SIG-M5 (cell line): ENCODE measurements around the gene MAP2K5.

Experiments
- DNase-seq: peaks from one replicate; lab custom pipeline; 2025; lab: John Stamatoyannopoulos, UW

Gene MAP2K5

DNA sequence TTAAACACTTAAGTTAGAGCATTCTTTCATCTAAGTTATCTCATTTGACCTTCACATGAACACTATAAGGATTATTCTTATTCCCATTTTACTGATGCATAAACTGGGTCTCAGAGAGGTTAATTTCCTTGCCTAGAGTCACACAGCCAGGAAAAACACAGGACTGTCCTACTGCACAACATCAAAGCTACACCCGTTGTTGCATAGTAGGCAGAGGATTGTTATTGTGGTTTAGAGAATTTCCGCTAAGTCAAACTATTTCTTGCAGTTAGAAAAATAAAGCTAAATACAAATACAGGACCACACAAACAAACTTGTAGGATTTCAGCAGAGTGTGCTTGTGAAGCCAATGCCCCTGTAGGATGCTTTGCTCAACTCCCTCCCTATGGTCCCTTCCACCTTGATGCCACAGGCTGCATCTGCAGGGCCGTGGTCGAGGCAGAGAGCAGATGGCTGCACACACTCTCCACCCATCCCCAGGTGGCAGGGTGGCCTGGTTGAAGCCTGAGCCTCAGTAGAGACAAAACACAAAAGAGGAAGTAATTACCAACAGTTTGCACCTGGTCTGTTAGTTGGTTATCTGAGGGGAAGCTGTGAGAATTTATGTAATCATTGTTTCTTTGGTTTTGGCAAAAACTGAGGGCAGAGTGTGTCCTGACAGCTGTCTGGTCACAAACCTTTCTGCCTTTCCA lies 241.7 kb downstream of the MAP2K5 start:
- no peak for DNase-seq

DNA sequence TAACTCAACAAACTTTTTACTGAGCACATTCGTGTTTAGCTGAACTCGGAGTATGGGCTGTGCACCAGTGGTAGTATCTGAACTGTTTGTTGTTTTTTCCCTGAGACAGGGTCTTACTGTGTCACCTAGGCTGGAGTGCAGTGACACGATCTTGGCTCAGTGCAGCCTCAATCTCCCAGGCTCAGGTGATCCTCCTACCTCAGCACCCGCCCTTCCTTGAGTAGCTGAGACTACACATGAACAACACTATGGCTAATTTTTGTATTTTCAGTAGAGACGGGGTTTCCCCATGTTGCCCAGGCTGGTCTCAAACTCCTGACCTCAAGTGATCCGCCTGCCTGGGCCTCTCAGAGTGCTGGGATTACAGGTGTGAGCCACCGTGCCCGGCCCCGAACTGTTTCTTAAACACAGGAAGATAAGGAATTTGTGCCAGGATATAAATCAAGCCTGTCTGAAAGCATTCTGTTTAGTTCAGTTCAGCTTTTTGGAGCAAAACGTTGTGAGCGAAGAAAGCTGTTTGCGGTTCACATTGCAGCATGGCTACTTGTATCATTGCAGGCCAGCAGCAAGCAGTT lies 242.4 kb downstream of the MAP2K5 start:
- DNase-seq = no peak

DNA sequence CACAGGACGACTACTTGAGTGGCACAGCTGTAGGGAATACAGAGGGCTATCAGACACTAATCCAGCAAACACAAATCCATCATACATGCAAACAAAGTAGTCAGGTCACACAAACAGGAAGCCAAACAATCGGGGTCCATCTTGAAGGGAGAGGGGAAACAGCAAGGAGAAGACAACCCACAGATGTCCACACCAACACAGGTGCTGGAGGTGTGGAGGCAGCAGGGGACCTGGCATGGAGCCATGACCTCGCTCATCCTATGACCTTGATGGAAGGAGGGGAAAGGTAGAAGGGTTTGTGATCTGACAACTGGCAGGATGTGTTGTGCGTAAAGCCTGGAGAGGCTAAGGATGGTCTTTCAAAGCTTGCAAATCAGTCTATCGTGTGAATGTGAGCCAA lies 242.9 kb downstream of the MAP2K5 start:
- DNase-seq = no peak

DNA sequence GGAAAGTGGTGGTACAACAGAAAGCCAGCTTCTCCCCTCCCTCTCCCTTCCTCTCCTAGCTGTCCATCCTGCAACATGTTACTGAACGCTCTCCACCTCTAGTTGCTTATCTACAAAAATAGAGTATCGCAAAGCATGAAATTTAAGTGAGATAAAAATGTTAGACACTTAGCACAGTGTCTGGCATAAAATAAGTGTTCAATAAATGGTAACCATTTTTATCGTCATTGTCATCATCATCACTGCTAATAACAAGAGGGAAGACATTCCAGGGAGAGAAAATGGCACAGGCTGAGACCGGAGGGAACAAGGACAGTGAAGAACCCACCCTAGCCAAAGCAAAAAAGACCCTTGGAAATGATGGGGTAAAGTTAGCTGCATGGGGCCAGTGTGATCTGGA lies 244.1 kb downstream of the MAP2K5 start:
- DNase-seq = no peak

DNA sequence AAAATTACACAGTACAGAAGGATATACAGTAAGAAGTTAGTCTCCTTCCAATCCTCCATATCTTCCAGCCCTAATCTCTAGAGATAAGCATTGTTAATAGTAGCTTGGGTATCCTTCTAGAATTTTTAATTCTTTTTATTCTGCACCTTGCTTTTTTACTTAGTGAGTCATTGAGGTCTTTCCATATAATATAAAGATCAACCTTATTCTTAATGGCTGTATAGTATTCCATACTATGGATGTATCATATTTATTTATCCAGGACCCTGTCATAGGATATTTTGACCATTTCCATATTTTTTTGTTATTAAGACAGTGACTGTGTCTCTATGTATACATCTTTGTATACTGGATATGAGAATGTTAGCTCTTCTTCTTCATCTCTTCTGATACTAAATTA lies 246.5 kb downstream of the MAP2K5 start:
- no peak for DNase-seq

DNA sequence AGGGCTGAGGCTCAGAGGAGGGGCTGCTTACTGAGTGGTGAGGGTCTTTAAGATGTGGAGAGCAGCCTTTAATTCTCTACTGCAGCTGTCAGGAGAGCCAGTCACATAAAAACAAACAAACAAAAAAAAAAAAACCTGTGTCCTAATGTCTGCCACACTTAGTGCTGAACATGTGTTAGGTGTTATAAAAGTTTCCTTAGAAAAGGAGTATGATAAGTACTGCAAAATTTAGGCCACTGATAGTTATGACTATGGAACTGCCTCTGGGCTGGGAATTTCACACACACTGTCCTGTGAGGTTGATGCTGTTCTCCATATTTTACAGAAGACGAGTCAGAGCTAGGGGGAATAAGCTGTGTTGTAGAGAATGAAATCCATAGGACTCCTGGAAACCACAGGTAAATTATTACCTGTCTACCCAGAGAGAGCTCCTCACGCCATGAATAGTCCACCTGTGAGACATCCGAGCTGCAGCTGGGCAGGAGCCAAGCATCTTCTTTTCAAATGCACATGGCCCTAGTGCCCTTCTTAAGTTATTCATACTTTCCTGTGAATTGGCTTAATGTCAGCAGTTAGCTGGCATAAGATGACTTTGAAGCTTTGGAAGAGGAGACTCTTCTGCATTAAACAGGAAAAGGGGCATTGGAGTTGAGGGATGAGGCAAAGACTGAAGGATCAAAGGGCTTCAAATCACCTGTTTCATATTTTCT lies 248.3 kb downstream of the MAP2K5 start:
- no peak for DNase-seq

DNA sequence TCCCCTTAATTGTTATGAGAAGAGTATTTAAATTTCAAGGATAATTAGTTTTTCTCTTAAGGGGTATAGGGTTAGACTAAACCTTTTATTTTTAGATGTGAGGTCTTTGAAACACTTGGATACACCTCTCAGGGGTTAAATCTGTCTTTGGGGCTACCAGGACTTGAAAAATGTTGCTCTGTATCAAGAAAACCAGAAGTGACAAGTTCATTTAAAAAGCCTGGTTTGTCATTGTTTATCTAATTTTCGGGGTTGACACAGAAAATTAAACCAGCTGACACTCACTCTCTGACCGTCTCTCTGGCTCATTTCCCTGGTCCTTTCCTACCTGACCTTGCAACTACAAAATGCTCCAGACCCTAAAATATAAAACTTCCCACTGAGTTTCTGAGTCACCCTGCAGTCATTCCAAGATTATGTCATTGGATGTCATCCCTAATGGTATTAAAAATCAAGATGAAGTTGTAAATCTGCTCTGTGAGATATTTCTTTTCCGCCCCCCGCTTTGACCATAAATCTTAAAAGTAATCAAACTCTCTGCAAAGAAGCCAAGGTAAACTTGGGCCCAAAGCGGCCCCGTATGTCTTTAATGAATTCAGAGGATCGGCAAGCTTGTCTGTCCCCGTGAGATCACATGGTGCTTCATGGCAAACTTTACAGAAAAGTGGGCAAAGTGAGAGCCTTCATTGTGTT lies 249.9 kb downstream of the MAP2K5 start:
- no peak for DNase-seq

DNA sequence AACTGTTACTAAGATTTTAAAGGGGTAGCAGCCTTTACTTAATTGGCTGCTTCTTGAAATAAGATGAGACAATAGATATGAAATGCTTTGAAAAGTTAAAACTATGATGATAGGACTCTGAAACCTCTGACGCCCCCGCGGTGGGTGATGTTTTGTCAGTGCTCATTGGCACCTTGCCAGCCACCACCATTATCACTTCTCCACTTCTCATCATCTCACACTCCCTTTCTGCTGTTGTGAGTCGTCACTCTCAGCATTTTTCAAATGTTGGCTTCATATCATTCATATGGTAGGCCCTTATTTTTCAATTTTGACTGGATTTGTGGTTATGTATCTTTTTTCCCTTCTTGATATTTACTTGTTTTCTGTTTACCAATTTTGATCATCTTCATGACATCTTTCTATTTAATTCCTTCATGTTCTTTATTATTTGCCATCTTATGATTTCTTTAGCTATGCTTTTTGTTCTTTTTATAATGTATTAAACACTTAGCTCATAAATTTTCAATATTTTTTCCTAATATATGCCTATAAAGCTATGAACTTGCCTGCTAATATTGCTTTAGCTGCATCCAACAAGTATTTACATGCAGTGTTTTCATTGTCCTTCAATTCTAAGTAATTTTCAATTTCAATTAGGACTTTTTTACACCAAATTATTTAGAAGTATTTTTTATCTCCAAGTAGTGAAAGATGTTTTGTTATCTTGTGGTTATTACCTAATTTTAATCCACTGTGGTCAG lies 252.5 kb downstream of the MAP2K5 start:
- DNase-seq = no peak

DNA sequence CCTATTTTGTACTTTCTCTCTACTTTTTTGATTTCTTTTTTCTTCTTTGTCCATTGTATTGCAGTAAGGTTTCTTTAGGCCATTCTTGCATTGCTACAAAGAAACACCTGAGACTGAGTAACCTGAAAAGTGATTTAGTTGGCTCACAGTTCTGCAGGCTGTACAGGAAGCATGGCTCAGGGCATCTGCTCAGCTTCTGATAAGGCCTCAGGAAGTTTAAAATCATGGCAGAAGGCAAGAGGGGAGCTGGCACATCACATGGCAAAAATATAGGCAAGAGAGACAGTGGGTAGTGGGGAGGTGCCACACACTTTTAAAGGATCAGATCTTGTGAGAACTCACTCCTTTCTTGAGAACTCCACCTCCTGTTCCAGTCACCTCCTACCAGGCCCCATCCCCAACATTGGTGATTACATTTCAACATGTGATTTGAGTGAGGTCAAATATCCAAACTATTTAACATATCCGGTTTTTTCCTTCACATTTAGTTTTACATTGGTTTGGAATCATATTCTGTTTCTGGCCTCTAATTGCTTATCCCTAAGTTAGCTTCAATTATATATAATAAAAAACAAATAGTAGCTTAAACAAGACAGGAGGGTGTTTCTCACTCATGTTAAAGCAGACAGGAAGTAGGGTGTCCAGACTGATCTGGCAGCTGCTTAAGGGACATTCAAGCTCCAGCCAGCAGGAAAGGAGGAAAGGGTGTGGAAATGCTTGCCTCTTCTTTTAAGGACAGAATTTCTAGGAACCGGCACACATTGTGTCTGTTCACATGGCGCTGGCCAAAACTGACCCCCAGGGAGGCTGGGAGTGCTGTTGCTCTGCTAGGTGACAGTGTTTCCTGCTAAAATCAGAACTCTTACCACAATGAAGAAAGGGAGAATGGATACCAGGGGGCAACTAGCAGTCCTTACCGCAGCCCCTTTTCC lies 254.0 kb downstream of the MAP2K5 start:
- no peak for DNase-seq

DNA sequence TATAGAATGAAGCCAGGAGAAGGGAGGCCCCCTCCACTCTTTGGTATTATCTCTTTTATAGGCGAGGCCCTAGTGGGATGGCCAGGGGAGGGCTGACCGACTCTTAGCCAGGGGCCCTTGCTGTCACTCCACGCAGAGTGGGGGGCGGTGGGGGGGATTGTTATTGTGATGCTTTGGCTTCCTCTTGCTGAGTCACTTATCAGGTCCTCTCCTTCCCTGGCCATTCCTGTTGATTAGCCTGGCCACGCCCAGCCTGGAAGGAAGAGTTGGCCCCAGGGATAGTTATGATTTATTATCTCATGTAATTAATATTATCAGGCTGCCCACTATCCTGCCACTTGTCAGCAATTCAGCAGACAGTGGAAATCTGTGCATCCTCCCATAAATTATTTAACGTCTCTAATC lies 257.3 kb downstream of the MAP2K5 start:
- no peak for DNase-seq

DNA sequence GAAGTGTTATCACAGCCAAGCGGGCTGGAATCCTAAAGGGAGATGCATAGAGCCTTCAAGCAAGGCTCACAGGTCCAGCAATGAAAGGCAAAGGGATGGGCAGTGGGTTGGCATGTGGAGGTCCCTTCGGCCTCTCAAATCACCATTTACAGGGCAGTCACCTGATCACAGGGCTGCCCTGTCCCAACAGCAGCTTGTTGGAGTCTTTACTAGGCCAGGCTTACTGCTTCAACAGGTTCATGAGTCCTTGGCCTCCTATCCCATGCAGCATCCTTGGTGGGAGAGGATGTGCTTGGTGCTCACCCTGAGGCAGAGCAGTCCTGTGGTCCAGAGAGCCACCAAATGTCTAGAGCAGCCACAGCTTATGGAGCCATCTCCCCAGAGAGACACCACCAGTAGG lies 258.6 kb downstream of the MAP2K5 start:
- DNase-seq = no peak

DNA sequence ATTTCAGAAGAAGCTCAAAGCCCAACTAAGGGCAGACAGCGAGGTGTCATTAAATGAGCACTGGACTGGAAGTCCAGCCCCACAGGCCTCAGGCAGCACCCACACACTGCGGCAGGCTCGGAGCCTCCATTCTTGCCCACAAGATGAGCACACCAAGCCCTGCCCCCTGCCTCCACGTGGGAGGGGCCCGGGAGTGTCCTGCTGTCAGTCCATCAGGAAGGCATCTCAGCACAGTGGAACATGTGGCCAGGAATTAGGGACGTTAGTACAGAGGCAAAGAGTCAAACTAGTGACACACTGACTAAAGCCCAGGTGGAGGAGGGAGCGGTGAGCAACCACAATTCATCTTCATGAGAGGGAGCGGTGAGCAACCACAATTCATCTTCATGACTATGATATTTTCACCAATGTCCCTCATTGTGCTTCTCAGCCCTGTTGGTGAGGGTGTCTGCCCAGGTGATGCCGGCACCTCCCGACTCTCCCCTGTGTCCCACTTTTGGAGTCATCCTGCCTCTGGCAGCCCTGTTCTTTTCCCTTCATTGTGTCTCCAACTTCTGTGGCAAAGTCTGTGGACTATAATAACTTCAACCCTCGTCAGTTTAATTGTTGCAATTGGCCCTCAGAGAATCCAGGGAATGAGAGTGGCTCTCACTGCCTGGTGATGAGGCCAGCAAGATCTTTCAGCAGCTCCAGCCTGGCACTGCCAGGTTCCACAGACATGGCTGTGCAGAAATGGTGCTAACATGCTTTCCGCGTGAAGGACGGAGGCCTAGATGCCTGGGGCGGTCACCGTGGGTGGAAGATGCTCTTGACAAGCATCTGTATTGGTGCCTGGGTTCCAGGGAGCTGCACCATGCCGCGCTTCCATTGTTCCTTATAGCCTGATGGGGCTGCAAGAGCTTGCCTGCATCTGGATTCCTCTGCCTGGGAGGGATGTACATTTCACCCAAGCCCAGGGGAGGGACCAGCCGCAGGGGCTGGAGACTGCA lies 259.7 kb downstream of the MAP2K5 start:
- no peak for DNase-seq

DNA sequence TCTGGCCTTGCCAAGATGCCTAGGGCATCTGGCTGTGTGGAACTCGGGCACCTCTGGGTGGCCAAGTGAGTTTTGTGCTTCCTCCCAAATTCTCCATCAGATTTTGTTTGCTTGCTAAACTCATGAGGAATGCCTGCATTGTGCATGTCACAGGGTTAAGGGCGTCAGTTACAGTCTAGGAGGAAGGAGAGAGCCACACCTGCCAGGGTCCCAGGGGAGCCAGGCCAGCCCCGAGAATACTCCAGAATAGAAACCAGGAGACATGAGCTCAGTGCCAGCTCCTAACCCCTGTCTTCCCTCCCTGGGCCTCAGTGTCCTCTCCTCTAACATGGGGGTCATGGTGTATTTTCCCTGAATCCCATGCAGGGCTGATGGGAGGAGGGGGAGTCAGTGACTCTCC lies 260.8 kb downstream of the MAP2K5 start:
- DNase-seq = no peak

DNA sequence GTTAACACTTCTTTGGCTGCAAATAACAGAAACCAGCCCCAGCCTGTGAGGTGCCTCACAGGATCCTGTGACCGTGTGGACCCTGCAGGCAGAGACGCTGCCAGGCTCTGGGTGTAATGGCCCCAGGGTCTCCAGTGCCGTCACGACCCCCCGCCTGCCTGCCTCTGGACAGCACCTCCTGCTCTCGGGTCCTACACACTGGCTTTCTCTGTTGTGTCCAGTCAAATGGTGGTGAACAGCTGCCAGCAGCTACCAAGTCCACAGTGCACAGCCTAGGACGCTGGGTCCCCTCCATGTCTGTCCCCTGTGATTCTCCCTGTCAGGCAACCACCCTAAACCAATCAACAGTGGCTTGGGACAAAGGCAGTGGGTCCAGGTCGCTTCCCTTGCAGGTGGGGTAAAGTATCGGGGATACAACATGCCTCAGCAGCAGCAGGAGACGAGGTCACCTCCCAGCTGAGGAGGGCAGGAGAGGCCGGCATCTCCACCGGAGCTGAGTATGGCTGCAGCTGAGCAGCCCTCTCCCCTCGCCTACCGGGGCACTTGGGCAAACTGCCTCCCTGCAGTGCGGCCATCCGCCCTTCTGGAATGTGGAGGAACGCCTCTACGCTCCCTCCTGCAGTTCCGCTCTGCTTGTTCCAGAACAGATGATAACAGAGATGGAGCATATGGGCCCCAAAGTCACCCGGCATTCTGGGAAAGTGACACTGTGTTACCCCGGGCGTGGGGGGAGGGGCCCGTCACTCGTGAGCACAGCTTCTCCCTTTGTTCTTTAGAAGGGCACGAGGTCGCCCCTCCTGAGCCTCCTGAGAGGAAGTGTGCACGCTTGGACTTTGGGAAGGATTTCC lies 261.7 kb downstream of the MAP2K5 start:
- no peak for DNase-seq

DNA sequence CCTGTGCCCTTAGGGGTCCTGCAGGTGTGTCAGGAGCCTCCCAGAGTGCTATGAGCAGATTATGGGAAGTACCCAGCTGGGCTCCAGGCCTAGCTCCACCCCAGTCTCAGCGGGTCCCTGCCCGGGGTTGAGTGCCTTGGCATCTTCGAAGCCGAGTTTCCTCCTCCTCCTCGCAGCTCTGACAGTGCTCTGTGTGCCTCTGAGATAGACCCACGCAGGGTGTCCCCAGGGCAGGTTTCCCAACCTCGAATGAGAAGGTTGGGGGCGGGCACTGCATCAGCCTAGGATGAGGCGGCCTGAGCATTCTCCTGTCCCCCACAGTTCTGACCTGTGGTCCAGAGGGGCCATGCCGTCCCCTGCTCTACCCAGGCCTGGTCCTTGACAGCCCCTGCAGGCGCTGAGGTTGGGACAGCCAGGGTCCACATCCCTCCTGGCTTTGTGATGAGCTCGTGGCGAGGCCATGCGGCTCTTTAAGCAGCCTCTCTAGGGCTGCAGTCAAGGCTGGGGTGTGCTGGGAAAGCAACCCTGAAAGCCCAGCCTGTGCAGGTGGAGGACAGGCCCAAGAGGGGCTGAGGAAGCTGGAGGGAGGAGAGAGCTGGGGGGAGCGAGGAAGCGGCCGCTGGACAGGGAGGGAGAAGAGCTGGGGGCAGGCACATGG lies 262.6 kb downstream of the MAP2K5 start:
- no peak for DNase-seq

DNA sequence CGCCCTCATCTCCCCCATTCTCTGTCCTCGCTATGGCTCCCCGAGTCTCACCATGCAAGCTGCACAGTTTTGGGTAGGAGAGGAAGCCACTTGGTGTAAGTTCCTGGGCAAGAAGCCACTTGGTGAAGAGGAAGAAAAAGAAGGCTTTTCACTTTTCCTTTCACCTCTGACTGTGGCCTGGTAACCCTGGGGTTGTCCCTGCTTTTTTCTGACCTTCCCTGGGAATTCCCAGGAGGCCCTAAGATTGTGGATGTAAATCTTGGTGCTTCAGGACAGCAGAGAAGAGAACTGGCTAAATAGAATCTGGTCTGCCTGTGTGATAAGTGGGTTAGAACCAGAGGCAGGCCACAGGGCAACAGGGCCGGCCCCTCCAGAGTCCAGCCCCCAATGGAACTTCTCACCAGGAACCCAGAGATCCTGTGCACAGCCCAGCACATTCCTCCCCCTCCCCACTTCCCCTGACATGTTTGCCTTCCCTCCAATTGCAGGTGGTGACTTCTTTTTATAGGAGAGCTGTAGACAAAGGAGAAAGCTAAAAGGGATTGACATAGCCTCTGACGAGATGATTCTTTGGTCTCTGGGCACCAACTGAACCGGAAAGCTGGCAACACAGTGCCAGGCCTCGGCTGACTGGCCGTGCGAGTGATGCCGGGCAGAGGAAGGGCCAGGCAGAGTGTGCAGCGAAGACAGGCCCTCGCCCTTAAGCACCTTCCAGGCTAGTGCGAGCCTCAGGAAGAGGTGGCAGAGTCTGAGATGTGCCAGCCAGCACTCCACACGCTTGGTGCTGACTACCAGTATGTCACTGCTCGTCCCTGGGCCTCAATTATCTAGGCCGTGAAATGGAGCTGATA lies 263.4 kb downstream of the MAP2K5 start:
- DNase-seq = no peak

DNA sequence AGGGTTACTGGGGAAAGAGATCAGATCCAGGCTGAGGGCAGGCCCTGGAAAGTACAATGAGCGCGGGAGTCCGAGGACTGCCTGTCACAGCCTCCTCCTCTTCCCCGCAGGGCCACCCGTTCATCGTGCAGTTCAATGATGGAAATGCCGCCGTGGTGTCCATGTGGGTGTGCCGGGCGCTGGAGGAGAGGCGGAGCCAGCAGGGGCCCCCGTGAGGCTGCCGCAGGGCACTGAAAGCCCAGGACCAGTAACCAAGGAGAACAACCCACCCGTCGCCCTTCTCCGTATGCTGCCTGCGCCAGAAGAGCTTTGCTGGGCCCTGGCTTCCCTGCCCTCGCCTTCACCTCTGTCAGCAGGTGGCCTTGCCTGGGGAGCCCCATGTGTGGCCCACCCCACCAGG lies 264.0 kb downstream of the MAP2K5 start:
- DNase-seq = no peak
